ENCODE results near the gene BCKDK. TPM values are rescaled to one million over a fixed set of nuclear protein-coding genes. Genes with fewer than 3 reads are reported as not detected.

BCKDK gene
- total RNA-seq, 1 experiment from 2014 or later, result 58.3 TPM

- no peak for TF ChIP-seq ZNF532 (CRISPR knock-in tag; IDR thresholded peaks at IDR 0.05; ENCODE audit: borderline replicate concordance)
- no peak for TF ChIP-seq ZNF263 (CRISPR knock-in tag; IDR thresholded peaks at IDR 0.05; ENCODE audit: low read depth)
- TF ChIP-seq ZMAT4 (CRISPR knock-in tag; IDR thresholded peaks at IDR 0.05), result no peak
- no peak for TF ChIP-seq NFYB (CRISPR knock-in tag; conservative IDR thresholded peaks at IDR 0.05; ENCODE audit: low read depth)
- TF ChIP-seq STAT6 (CRISPR knock-in tag; conservative IDR thresholded peaks at IDR 0.05; ENCODE audit: low read depth), result no peak
- no peak for TF ChIP-seq ZBTB21 (CRISPR knock-in tag; IDR thresholded peaks at IDR 0.05; ENCODE audit: borderline replicate concordance)
These were observed 10.3 kb downstream of the BCKDK start (continued) for GRCh38 chr16:31118223-31119155.

- ChIA-PET POLR2A (interaction anchor here (0.7 to 0.9 kb wide), 3 partner anchors 10 to 59 kb away, joined by 3 read pairs; partner anchors contain the start of gene FUS), CTCF (interaction anchor here (1.2 to 2.6 kb wide), 2 partner anchors 15 to 22 kb away, joined by 4 to 12 read pairs; no protein-coding TSS in a partner anchor)
- Mint-ChIP-seq H3K9me3 (no peaks in the 10 kb centered on the region), H3K27me3 (ENCODE audit: low read depth) (no peaks in the 10 kb centered on the region), H3K4me1 (peaks cover 16% of the 10 kb centered on the region), H3K27ac (no peak overlapping the region), H3K4me3 (no peak overlapping the region), H3K36me3 (peaks cover 31% of the 10 kb centered on the region)
- DNase-seq (ENCODE audit: low spot score), result no peak
- ATAC-seq, result no peak
- TF ChIP-seq KAT7 (CRISPR knock-in tag; IDR thresholded peaks at IDR 0.05; ENCODE audit: borderline replicate concordance) (no peak), GRHL2 (CRISPR knock-in tag; IDR thresholded peaks at IDR 0.05; ENCODE audit: insufficient replicate concordance, severe bottlenecking) (no peak), ZNF263 (CRISPR knock-in tag; IDR thresholded peaks at IDR 0.05; ENCODE audit: low read depth) (no peak), EMX1 (CRISPR knock-in tag; IDR thresholded peaks at IDR 0.05) (no peak), CREB1 (CRISPR knock-in tag; IDR thresholded peaks at IDR 0.05) (no peak), OVOL2 (CRISPR knock-in tag; IDR thresholded peaks at IDR 0.05; ENCODE audit: borderline replicate concordance) (no peak), ZBTB21 (CRISPR knock-in tag; IDR thresholded peaks at IDR 0.05; ENCODE audit: borderline replicate concordance) (no peak), PRRX2 (CRISPR knock-in tag; IDR thresholded peaks at IDR 0.05) (no peak)
These were observed 11.9 kb downstream of the BCKDK start for GRCh38 chr16:31120129-31120528.

- ChIA-PET CTCF (interaction anchor here (1.1 to 2.1 kb wide), 2 partner anchors 17 kb away, joined by 5 to 10 read pairs; no protein-coding TSS in a partner anchor), POLR2A (no interaction called here)
- Mint-ChIP-seq H3K27ac (peak overlapping the region; percentile 22), H3K36me3 (peaks cover 17% of the 10 kb centered on the region), H3K4me3 (no peak overlapping the region), H3K9me3 (no peaks in the 10 kb centered on the region), H3K27me3 (ENCODE audit: low read depth) (no peaks in the 10 kb centered on the region), H3K4me1 (peaks cover 10% of the 10 kb centered on the region)
- ATAC-seq (no peak), DNase-seq (ENCODE audit: low spot score) (no peak)
- TF ChIP-seq IRF1 (CRISPR knock-in tag; IDR thresholded peaks at IDR 0.05) (no peak), SMAD4 (CRISPR knock-in tag; IDR thresholded peaks at IDR 0.05) (no peak), ZNF532 (CRISPR knock-in tag; IDR thresholded peaks at IDR 0.05; ENCODE audit: borderline replicate concordance) (no peak), JUN (CRISPR knock-in tag; IDR thresholded peaks at IDR 0.05) (no peak), GTF2I (CRISPR knock-in tag; conservative IDR thresholded peaks at IDR 0.05) (no peak), ERG (CRISPR knock-in tag; IDR thresholded peaks at IDR 0.05) (no peak), ZBTB21 (CRISPR knock-in tag; IDR thresholded peaks at IDR 0.05; ENCODE audit: borderline replicate concordance) (no peak)
These were observed 17.7 kb downstream of the BCKDK start for GRCh38 chr16:31125844-31126243.

Measured in WTC11 (cell line).